Ovary (tissue), 3 donors: ENCODE measurements around the gene FAP.

Experiments
- CTCF ChIP-seq, 3 donors: fragments of 450-650 bp in 2 of 3; fragments of 200-600 bp in 1 of 3; IDR thresholded peaks; one replicate each; pipeline versions ENCODE4 v1.5.1 to v1.8.0; 2016 to 2022; ENCODE audit warnings: antibody characterized with exemption in 3 of 3, mild to moderate bottlenecking in 1 of 3
- POLR2A ChIP-seq: fragments of 450-650 bp; IDR thresholded peaks from one replicate; pipeline ENCODE4 v1.6.1; 2017; ENCODE audit warnings: antibody characterized with exemption, mild to moderate bottlenecking, moderate library complexity
- donor health status: DM: no; HTN: no; CAD: no.

- TF ChIP-seq CTCF (IDR thresholded peaks at IDR 0.05) (no peak), POLR2A (no peak)
These were observed 48.5 kb upstream of the FAP start for GRCh38 chr2:162291748-162292147.
